Loucy (cell line): ENCODE results near the gene FRRS1L.

ENCODE experiments used
- H2AFZ ChIP-seq: fragments of 200-600 bp; sonication (generic); 2 replicates; pipeline ENCODE4 v1.6.0; 2016; ENCODE audit warnings: antibody characterized with exemption, mild to moderate bottlenecking, low read length, moderate library complexity
- H3F3A ChIP-seq: fragments of 200-600 bp; 2 replicates; pipeline ENCODE4 v1.6.0; 2016; ENCODE audit warnings: antibody characterized with exemption, low read depth, mild to moderate bottlenecking
- H3K27me3 ChIP-seq: fragments of 200-600 bp; sonication (generic); 2 replicates; pipeline ENCODE4 v1.6.1; 2014; ENCODE audit warnings: low read length, mild to moderate bottlenecking; ENCODE audit not compliant: insufficient read depth, poor library complexity, severe bottlenecking
- H3K36me3 ChIP-seq: fragments of 200-600 bp; sonication (generic); 2 replicates; pipeline ENCODE4 v1.6.1; 2016; ENCODE audit warnings: low read length; ENCODE audit not compliant: insufficient read depth
- H3K4me1 ChIP-seq: fragments of 200-600 bp; sonication (generic); 2 replicates; pipeline ENCODE4 v1.5.1; 2014; ENCODE audit warnings: low read length, mild to moderate bottlenecking; ENCODE audit not compliant: insufficient read depth, poor library complexity, severe bottlenecking
- H3K4me2 ChIP-seq: fragments of 200-600 bp; sonication (generic); 2 replicates; pipeline ENCODE4 v1.6.0; 2014; ENCODE audit warnings: antibody characterized with exemption, low read length, low read depth, mild to moderate bottlenecking; ENCODE audit not compliant: poor library complexity, severe bottlenecking
- H3K4me3 ChIP-seq: fragments of 200-600 bp; sonication (generic); 2 replicates; pipeline ENCODE4 v1.5.1; 2014; ENCODE audit warnings: low read length, mild to moderate bottlenecking, mixed read lengths; ENCODE audit not compliant: poor library complexity, severe bottlenecking
- H3K79me2 ChIP-seq: fragments of 200-600 bp; sonication (generic); 2 replicates; pipeline ENCODE4 v1.6.1; 2014; ENCODE audit warnings: low read length; ENCODE audit not compliant: insufficient read depth
- H3K9ac ChIP-seq: fragments of 200-600 bp; sonication (generic); 2 replicates; pipeline ENCODE4 v1.6.0; 2014; ENCODE audit warnings: mild to moderate bottlenecking, low read depth, low read length, moderate library complexity; ENCODE audit not compliant: poor library complexity, severe bottlenecking
- H3K9me2 ChIP-seq: fragments of 200-600 bp; sonication (generic); replicated peaks from 2 replicates; pipeline ENCODE4 v1.6.1; 2016; ENCODE audit warnings: low read depth, low read length, mixed read lengths
- H3K9me3 ChIP-seq: fragments of 200-600 bp; sonication (generic); 2 replicates; pipeline ENCODE4 v1.6.1; 2014; ENCODE audit warnings: mild to moderate bottlenecking, antibody characterized with exemption, low read length, low read depth; ENCODE audit not compliant: insufficient read depth
- H4K20me1 ChIP-seq: fragments of 200-600 bp; sonication (generic); 2 replicates; pipeline ENCODE4 v1.6.0; 2014; ENCODE audit warnings: antibody characterized with exemption, low read length, mild to moderate bottlenecking; ENCODE audit not compliant: insufficient read depth, poor library complexity, severe bottlenecking
- EZH2phosphoT487 ChIP-seq: fragments of 200-600 bp; IDR thresholded peaks from 2 replicates; pipeline ENCODE4 v1.6.1; 2018; ENCODE audit warnings: antibody characterized with exemption, mild to moderate bottlenecking, moderate library complexity, borderline replicate concordance
- TF ChIP-seq, protein P1 (sequence below): fragments of 200-600 bp; sonication (generic); conservative IDR thresholded peaks from 2 replicates; pipeline ENCODE4 v1.5.1; 2014; ENCODE audit warnings: mild to moderate bottlenecking, antibody characterized with exemption, low read length

Gene FRRS1L

DNA sequence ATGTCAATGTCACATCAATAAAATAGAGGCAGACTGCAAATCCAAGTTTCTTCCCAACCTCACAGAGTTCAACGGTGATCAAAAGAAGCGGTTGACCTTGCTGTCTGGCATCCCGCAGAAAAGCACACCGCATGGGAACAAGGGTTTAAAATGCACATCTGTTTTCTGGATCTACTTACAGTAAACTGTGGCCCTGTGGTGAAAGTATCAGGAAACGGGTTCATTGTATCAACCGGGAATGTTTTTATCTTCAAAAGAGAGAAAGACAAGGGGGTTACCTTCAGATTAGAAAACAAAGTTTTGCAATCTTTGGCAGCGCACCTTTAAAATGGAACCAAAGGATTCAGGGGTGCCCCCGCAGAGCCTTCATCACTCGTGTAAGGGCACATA is 15.5 kb upstream of the FRRS1L start:
- H3K27me3 ChIP-seq = no peaks in the 10 kb centered on the region

DNA sequence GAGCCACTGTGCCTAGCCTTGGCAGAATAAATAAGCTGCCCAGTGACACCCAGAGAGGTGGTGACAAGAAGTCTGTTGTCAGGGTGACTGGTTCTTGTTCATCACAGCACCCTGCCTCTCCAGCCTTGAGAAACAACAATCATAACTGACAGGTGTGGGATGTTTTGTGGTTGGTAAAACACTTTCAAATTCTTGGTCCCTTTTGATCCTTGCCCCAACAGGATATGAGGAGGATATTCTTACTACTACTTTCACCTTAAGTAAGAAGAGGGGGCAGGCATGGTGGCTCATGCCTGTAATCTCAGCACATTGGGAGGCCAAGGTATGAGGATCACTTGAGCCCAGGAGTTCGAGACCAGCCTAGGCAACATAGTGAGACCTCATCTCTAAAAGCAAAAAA is 14.2 kb upstream of the FRRS1L start:
- H3K27me3 ChIP-seq = no peaks in the 10 kb centered on the region
- H3K4me1 ChIP-seq = no peaks in the 10 kb centered on the region
- H3K4me3 ChIP-seq = no peak overlapping the region

More for the DNA sequence above, 15.5 kb upstream of the FRRS1L start:
- H3K4me2 ChIP-seq = no peak overlapping the region
- no peaks in the 10 kb centered on the region for H3K36me3 ChIP-seq
- H3F3A ChIP-seq = no peaks in the 10 kb centered on the region
- H3K9me2 ChIP-seq = no peaks in the 10 kb centered on the region
- no peak overlapping the region for H3K4me3 ChIP-seq
- H3K79me2 ChIP-seq = no peaks in the 10 kb centered on the region
- H2AFZ ChIP-seq = no peak overlapping the region
- no peak overlapping the region for H3K9ac ChIP-seq
- no peaks in the 10 kb centered on the region for H3K9me3 ChIP-seq
- H3K4me1 ChIP-seq = no peaks in the 10 kb centered on the region
- no peaks in the 10 kb centered on the region for H4K20me1 ChIP-seq
- no peak for TF ChIP-seq EZH2phosphoT487
- TF ChIP-seq, protein P1, sequence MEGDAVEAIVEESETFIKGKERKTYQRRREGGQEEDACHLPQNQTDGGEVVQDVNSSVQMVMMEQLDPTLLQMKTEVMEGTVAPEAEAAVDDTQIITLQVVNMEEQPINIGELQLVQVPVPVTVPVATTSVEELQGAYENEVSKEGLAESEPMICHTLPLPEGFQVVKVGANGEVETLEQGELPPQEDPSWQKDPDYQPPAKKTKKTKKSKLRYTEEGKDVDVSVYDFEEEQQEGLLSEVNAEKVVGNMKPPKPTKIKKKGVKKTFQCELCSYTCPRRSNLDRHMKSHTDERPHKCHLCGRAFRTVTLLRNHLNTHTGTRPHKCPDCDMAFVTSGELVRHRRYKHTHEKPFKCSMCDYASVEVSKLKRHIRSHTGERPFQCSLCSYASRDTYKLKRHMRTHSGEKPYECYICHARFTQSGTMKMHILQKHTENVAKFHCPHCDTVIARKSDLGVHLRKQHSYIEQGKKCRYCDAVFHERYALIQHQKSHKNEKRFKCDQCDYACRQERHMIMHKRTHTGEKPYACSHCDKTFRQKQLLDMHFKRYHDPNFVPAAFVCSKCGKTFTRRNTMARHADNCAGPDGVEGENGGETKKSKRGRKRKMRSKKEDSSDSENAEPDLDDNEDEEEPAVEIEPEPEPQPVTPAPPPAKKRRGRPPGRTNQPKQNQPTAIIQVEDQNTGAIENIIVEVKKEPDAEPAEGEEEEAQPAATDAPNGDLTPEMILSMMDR = no peak

DNA sequence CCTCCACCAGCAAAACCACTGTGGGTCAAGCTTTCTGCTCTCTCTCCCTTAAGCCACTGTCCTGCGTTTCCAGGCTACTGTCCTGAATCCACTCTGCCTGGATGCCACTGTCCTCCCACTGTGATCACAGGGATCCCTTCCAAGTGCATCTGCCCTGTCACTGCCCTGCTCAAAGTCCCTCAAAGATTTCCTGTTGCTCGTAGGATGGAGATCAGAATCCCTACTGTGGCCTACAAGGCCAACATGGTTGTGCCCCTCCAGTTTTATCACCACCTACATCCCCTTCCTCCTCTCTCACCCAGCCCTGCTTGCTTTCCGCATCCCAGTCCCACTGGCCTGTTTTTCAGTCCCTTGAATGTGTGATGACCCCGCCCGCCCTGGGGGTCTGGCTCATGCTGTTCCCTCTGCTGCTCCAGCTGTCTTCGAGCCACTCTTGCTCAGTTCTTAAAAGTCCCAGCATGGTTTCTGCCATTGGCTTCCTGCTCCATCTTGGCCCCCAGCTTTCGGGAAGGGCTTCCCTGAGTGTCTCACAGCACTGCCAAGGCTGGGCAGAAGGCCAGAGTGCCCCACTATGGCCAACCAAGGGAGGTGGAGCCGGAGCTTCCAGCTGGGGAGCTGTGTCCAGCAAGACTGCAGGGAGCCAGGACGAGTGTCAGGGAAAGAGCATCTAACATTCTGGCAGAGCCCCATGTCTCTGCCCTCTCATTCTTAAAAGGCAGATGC is 12.9 kb upstream of the FRRS1L start:
- no peak overlapping the region for H3K4me2 ChIP-seq
- no peaks in the 10 kb centered on the region for H3K9me2 ChIP-seq
- no peak overlapping the region for H2AFZ ChIP-seq
- no peak overlapping the region for H3K9ac ChIP-seq
- H3K4me3 ChIP-seq = no peak overlapping the region
- H3K27me3 ChIP-seq = no peaks in the 10 kb centered on the region
- no peak for TF ChIP-seq EZH2phosphoT487
- TF ChIP-seq, protein P1 = no peak
- H4K20me1 ChIP-seq = no peaks in the 10 kb centered on the region
- H3F3A ChIP-seq = no peaks in the 10 kb centered on the region
- H3K9me3 ChIP-seq = no peaks in the 10 kb centered on the region
- no peaks in the 10 kb centered on the region for H3K4me1 ChIP-seq
- H3K79me2 ChIP-seq = no peaks in the 10 kb centered on the region
- H3K36me3 ChIP-seq = no peaks in the 10 kb centered on the region

More for the DNA sequence above, 14.2 kb upstream of the FRRS1L start:
- Histone ChIP-seq H3F3A (no peaks in the 10 kb centered on the region), H3K9me2 (no peaks in the 10 kb centered on the region), H3K9ac (no peak overlapping the region), H3K9me3 (no peaks in the 10 kb centered on the region), H2AFZ (no peak overlapping the region), H4K20me1 (no peaks in the 10 kb centered on the region), H3K79me2 (no peaks in the 10 kb centered on the region), H3K4me2 (no peak overlapping the region), H3K36me3 (no peaks in the 10 kb centered on the region)
- no peak for TF ChIP-seq EZH2phosphoT487
- TF ChIP-seq, protein P1 = no peak
